SW480 (cell line): Measurements from ENCODE around the gene CACNA2D2.

Experiments used
- DNase-seq: peaks from one replicate; pipeline ENCODE4 v3.0.0-alpha.2; 2016; ENCODE audit warnings: low spot score

The CACNA2D2 gene

GRCh38 chr3:50495609-50496423 is 7.6 kb downstream of the CACNA2D2 start:
- DNase-seq: no peak

- DNase-seq: no peak
Observed at GRCh38 chr3:50494126-50494525, 9.3 kb downstream of the CACNA2D2 start.

DNA sequence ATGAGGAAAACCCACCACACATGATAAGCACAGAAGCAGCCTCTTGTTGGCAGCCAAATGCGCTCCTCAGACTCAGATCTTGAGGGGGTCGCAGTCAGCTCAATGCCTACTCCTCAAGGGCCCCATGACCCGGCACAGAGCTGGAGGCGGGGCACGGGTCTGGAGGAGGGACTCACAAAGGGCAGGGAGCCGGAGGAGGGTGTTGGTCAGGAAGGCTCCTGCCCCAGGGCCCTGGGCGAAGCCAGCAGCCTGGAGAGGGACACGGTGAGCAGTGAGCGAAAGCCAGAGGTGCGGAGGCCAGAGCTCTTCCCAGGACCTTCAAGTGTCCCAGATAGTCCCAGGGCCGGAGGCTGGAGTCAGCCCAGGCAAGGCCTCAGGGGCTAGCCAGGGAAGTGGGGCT is 9.8 kb downstream of the CACNA2D2 start:
- no peak for DNase-seq

DNA sequence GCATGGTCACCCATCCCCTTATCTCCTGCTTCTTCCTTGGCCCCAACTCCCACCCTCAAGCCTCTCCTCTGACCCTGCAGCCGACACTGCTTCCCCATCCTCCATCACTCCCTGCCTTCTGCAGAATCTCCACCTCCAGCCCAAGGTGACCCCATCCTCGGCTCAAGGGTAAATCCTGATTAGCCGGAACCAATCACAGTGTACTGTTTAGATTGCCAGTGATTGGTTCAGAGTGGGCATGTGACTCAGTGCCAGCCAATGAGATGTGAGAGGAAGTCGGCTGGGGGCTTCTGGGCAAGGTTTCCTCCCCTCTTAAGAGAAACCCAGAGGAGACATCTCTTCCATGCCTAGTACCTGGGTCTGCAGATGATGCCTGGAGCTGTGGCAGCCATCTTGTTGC is 10.3 kb downstream of the CACNA2D2 start:
- DNase-seq: no peak

DNA sequence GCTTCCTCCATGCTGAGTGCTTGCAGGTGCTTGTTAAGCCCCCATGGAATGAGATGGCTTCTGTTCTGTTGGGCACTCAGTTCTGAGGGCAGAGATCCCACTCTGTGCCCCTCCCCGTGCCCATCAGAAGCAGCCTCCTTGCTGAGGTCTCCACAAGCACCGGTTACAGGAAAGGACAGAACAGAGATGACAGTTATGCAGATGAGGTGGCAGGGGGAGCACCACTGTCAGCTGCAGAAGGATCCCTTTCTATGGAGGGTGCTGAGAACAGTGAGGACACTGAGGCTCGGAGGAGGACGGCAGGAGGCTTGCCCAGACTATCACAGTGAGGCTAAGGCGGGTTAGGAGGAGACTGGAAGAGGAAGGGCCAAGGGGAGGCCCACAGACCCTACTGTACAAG is 12.4 kb downstream of the CACNA2D2 start:
- no peak for DNase-seq

DNA sequence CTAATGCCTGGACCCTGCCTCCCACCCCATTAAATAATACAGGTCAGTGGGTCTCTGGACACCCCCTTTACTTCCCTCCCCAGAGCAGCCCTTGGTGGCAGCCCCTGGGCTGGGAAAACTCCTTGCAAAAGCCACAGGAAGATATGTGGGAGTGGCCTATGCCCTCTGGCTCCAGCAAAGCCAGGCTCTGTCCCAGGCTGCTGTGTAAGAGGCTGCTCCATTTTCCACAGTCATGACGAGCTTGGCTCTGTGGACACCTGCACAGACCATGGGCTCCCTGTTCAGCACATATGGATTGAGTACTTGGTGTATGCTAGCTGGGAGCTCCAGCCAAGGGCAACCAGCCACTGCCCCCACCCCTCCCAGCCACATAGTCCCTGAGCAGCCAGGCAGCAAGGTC is 13.0 kb downstream of the CACNA2D2 start:
- no peak for DNase-seq

DNA sequence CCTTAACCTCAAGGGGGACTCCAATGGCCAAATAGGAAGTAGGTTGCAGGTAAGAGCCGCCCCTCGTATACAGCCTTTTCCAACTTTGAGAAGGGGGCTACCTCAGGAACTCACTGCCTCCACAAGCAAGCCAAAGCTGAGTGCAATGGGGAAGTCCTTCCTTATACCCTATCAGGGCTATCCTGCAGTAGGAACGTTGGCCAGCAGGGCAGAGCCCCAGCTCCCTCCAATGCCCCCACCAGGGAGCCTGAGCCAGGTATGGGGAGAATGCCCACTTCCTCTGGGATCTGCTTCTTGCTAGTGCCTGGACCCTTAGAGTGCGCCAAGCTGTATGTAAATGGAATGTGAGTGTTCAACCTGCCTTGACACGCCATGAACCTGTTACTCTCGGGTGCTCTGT is 16.3 kb downstream of the CACNA2D2 start:
- no peak for DNase-seq

DNA sequence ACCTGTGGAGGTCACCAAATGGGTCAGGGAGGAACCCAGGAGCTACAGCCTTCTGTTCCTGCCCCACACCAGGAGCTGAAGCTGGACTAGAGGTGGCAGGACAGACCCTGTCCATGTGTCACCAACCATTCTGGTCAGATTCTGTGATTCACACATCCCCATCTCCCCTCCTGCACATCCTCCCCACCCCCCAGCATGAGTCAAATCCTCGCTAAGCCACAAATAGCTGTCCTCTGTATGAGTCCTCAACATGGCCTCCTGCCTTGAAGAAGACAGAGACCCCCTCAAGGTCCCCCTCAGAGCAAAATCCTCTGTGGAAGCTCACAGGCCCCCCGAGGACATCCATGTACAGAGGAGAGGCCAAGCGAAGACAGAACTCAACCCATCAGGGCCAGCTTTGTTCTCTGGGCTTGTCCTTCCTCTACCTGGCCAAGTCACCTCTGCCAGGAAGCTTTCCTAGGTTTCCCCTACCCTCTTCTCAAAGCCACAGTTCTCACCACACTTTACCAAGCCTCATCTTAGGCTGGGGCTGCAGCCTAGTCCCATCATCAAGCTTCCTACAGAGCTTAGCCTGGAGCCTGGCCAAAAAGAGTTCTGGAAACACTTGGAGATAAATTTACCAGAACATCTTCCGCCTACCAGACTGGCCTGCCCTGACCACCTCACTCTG is 17.1 kb downstream of the CACNA2D2 start:
- no peak for DNase-seq

DNA sequence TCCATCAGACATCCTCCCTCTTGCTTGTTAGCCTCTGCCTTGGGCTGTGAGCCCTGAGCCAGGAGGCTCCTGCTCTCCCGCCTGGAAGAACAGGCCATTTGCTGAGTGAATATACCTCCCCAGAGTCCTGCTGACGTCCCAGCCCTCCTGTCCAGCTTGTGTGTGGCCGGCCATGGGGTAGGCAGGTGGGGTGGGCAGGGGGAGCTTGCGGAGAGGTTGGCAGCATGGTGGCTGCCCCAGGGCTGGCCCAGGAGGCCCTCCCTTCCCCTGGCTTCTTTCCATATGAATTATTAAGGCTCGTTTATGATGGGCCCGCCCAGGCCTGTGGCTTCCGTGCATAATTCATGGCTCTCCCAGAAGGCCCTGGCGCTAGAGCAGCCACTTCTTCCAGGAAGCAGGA is 18.7 kb downstream of the CACNA2D2 start:
- no peak for DNase-seq

DNA sequence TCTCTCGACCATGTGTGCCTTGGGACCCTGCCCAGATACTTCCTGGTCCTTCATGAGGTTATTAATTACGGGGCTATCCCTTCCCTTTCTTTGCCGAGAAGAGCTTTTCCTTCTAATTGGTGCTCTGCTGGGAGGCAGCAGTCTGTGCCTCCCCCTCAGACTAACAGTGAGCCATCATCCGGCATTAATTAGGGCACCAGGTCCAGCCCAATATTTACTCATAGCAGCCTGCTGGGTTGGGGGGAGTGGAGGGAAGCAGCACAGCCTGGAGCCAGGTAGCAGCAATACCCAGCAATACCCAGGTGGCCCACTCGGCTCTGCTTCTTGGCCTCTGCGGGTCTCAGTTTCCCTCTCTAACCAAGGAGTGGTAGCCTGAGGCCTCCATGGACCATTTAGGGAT is 20.1 kb downstream of the CACNA2D2 start:
- no peak for DNase-seq

DNA sequence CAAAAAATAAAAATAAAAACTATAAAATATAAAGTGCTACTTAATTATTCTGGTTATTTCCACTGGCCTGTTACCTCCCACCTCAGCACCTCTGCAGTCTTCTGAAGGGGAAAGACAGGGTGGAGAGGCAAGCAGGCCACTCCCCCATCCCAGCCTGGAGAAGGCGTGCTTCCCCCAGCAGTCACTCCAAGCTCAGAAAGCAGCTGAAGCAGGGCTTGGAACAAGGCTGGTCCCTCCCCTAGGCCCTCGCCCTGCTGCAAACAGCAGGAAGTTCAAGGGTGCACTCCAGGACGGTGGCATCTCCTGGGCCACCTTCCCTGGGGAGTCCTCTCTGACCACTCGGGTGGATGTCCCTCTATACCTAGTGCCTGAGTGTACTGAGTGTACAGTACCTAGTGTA is 21.4 kb downstream of the CACNA2D2 start:
- no peak for DNase-seq

DNA sequence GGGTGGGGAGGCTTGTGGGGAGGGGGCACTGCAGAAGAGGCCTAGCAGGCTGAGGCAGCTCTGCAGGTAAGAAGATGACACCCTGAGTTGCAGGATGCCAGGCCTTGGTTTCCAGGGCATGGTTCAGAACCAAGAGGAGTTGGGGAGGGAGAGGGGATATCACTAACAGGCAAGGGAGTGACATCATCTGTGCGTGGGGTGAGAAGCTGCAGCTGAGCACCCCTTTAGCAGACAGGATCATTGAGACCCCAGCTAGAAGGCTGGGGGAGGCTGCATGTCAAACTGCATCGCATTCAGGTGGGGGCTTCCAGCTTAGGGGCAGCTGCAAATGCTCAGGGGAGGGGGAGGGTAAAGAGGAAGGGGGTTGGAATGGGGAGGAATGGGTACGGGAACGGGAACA is 23.0 kb downstream of the CACNA2D2 start:
- no peak for DNase-seq

DNA sequence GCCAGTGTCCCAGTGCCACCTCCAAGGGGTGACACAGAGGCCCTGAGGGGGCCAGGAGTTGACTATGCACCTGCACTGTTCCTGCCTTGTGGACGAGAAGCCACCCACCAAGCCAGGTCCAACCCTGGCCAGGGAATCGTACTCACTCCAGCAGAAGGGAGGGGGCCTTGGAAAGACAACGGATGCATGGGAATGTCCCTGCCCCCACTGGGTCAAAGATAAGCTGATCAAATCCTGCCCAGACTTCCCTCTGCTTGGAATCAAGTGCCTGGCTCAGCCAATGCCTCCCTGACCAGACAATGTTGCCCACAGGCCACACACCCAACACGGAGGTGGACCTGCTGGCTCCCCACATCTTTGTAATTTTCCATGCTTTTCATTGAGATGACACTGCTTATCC is 23.9 kb downstream of the CACNA2D2 start:
- no peak for DNase-seq

DNA sequence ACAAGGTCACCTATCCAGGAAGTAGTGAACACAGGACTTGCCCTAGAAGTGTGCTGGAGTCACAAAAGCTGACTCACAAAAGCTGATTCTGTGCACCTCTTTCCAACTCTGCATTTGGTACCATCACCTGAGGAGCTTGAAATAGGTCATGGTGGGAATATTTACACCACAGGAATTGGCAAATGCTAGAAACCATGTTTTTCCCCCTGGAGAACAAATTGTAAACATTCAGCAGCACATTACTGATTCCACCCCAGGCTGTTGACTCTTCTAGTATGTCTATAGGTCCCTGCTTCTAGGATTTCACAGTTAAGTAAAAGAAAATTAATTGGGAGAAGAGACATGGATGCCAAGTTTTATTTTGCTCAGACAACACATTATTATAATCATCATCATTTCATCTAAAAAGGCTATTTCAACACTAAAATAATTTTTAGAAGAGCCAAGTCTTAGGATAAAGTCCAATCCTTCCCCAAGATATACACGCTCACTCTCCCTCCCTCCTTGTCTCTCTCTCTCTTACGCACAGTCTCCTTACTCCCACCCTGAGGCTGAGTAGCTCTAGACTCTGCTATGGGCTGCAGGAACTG is 24.7 kb downstream of the CACNA2D2 start:
- DNase-seq: no peak

DNA sequence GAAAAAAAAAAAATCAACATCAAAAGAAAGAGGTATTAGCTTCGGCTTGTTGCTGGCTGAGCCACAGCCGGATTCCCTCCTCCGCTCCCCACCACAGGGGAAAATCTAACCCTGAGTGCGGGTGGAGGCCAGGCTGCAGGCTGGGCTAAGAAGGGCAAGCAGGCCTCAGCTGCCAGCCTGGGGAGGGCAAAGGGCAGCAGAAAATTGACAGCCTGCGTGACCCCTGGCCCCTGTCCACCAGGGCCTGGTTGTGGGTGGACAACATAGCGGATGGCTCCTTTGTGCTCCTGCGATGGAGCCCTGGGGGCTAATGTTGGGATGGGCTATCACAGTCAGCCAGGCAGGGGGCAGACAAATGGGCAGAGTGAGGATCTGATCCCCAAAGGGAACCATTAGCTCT is 25.4 kb downstream of the CACNA2D2 start:
- DNase-seq: no peak

GRCh38 chr3:50475348-50475747 is 28.1 kb downstream of the CACNA2D2 start:
- DNase-seq: no peak

DNA sequence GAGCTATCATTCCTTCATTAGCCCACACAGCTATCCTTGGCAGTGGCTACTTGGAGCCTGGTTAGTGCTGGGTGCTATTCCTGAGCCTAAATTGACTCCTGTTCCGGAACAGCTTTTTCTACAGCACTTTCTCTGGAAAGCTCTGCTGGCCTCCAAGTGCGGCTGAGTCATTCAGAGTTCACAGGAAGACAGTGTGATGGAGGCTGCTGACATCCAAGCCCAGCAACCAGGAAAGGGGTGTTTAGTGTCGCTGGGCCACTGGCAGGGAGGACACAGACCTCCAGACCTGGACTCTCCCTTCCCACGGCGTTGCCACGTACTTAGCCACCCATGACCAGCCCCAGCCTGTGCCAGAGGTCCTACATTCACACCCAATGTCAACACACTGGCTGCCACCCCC is 28.7 kb downstream of the CACNA2D2 start:
- no peak for DNase-seq

- DNase-seq: no peak
Observed at GRCh38 chr3:50473768-50474167, 29.7 kb downstream of the CACNA2D2 start.

DNA sequence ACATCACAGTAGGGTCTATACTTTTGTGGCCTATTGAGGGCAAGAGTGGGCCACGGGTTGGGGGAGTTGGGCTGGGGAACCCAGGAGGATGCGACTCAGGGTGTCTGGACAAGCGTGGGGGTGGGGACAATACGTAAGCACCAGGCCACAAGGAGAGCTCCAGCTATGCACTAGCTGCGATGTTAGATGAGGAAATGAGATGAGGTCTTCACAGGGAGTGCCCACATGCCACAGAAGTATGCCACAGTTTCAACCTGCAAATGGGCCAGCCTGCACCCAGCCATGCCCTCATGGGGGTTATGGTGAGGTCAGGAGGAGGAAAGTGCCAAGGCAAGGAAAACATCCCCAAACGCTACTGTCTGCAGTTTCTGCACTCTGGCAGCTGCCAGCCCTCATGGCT is 30.5 kb downstream of the CACNA2D2 start:
- no peak for DNase-seq

DNA sequence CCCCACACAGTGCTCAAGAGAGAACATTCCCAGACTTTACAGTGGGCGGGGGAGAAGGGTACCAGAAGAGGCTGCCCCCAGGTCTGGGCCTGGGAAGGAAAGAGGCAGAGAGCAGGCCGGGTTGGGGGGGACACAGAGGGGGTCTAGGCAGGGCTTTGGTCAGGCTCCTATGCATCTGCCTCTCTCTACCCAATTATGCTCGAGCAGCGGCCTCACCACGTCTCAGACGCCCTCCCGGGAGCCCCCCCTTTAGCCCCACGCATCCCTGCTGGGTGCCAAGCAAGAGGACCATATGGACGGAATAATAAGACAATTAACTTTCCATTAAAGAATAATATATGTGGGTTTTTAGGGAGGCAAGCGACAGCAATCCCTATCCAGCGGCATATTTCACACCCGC is 32.8 kb downstream of the CACNA2D2 start:
- DNase-seq: no peak

GRCh38 chr3:50467919-50468318 is 35.5 kb downstream of the CACNA2D2 start:
- DNase-seq: no peak

DNA sequence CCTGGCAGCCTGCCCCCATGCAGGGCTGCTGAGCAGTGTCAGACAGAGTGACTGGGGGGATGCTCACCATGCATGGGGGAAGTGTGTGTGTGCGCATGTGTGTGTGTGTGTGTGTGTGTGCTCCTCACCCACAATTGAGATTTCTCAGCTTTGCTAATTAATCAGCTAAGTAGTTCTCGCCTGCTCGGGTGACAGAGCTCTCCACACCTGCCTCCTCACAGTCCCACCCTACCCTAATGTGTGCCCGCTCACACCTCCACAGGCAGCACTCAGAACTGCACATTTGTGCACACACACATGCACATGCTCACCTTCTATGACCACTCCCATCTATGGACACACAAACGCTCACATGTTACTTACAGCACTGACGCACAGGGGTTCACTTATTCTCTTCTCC is 37.3 kb downstream of the CACNA2D2 start:
- DNase-seq: no peak

DNA sequence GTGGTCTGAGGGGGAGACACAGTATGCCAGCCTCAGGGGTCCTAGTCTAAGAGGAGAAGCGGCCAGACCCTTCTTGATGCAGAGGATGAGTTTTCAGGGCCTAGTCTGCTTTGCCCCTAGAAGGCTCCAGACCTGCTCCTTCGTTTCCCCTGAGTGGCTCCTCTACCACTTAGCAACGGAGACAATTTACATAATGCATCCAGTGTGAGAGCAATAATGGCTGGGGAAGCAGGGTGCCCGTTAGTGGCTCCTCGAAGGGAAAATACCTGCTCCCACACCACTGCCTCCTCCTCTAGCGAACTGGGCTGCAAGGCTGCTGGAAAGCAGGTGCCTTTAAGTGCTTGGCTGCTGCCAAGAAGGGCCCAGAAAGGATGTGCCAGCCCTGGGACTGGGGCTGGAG is 38.9 kb downstream of the CACNA2D2 start:
- DNase-seq: no peak

- DNase-seq: no peak
Observed at GRCh38 chr3:50459785-50460184, 43.6 kb downstream of the CACNA2D2 start.
